ENCODE results near the gene ARFGEF2.

Gene ARFGEF2

DNA sequence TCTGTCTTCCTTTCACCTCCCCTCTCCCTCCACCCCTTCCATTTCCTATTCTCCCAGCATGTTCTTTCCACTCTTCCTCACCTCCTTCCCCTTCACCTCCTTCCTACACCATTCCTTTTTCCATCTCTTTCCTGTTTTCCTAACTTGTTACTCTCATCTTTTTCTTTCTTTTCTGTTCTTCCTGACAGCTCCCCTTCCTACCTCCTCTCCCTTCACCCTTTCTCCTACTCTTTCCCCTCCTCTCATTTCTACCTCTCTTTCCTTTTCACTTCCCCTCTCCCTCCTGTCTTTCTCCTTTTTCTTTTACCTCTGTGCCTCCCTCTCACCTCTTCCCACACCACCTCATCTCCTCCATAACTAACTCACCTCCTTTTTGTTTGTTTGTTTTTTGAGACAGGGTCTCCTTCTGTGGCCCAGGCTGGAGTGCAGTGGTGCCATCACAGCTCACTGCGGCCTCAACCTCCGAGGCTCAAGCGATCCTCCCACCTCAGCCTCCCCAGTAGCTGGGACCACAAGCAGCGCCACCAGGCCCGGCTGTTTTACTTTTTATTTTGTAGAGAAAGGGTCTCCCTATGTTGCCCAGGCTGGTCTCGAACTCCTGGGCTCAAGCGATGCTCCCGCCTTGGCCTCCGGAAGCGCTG is 864 bp upstream of the ARFGEF2 start:
- no peak for TF ChIP-seq CTCF (conservative IDR thresholded peaks at IDR 0.05; ENCODE audit: low read length)
- H3K4me3 ChIP-seq (ENCODE audit: low read length) = peak overlapping the region; percentile 94
- DNase-seq (ENCODE audit: low read depth) = no peak

DNA sequence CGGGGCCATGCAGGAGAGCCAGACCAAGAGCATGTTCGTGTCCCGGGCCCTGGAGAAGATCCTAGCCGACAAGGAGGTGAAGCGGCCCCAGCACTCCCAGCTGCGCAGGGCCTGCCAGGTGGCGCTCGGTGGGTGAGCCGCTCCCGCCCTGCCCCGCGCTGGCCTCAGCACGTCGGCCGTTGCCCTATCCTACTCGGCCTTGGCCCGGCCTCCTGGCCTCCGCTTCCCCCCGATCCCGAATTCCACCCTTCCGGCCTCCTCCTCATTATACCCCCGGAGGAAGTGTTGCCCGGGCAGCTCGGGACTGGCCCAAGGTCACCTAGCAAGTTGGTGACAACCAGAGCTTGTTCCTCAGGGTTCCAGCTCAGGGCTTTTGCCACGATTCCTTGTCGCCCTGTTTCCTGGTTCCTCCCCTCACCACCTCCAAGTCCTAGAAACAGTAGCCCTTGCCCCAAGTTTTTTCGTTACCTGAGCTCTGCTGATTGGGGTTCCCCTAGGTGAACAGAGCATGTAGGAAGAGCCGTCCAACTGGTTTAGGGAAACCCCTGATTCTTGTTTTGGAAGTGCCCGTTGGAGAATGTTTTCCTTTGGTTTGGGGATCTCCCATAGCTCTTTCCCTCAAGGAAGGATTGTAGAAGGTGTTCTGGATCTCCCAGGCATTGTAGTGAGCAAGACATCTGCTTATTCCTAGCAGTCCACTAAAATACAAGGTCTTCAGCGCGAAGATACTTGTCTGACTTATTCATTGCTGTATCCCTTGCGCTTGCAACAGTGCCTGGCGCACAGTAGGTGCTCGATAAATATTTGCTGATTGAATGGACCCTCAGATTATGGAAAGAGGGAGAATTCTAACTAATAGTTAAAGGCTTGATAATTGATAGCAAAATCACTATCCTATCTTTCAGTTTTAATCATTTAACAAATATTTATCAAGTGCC is 641 bp downstream of the ARFGEF2 start:
- H3K4me3 ChIP-seq (ENCODE audit: low read length) = peak overlapping the region; percentile 94
- TF ChIP-seq CTCF (conservative IDR thresholded peaks at IDR 0.05; ENCODE audit: low read length) = no peak
- DNase-seq (ENCODE audit: low read depth) = peak; percentile 52

DNA sequence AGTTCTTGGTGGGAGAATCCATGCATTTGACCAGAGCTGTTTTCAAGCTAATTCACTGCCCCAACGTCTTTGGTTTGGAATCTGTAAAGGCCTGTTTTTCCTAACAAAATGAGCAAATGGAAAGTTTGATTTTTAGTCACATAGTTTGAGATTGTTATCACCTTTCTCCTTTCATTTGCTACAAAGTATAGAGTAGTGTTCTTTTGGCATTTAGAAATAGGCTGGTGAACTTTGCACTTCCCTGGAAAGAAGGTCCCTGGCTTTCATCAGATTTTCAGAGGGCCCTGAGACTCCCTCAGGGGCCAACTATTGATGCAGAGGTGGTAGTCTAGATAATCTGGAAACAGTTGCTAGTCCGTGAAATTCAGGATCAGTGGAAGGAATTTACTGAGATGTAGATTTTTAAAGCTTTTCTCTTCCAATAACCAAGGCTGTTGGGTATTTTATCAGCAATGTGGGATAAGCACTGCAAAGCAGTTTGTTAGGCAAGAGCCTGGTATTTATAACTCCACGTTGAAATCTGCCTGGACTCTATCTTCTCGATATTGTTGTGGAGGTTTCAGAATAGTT is 1.7 kb downstream of the ARFGEF2 start:
- H3K4me3 ChIP-seq (ENCODE audit: low read length) = peak overlapping the region; percentile 24
- no peak for TF ChIP-seq CTCF (conservative IDR thresholded peaks at IDR 0.05; ENCODE audit: low read length)
- DNase-seq (ENCODE audit: low read depth) = no peak

DNA sequence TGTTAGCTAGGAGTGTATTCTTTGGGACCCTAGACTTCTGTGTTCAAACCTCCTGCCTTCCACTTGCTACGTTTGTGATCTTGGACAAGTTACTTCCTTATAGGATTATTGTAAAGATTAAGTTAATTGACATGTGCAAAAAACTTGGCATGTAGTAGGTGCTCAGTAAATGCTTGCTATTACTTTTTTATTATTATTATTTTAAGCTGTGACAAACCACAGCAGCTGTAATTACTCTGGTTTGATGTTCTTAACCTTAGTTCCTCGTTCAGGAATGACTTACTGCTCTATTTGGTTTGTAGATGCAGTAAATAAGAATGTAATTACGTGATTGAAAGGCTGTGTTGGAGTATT is 3.2 kb downstream of the ARFGEF2 start:
- H3K4me3 ChIP-seq (ENCODE audit: low read length) = no peak overlapping the region

DNA sequence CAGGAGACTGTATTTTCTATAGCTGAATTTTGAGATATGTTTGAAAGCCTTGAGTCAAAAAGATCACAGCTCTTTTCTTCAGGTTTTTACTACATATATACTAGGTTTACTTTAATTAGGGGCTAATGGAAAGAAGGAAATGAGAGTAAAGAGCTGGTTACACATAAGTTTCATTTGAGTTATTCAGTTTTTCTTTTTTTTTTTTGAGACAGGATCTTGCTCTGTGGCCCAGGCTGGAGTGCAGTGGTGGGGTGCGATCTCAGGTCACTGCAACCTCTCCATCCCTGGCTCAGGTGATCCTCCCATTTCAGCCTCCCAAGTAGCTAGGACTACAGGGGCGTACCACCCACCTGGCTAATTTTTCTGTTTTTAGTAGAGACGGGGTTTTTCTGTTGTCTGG is 4.8 kb downstream of the ARFGEF2 start:
- TF ChIP-seq CTCF (conservative IDR thresholded peaks at IDR 0.05; ENCODE audit: low read length) = no peak
- no peak overlapping the region for H3K4me3 ChIP-seq (ENCODE audit: low read length)
- no peak for DNase-seq (ENCODE audit: low read depth)

More for the DNA sequence above, 3.2 kb downstream of the ARFGEF2 start:
- no peak for DNase-seq (ENCODE audit: low read depth)
- no peak for TF ChIP-seq CTCF (conservative IDR thresholded peaks at IDR 0.05; ENCODE audit: low read length)

DNA sequence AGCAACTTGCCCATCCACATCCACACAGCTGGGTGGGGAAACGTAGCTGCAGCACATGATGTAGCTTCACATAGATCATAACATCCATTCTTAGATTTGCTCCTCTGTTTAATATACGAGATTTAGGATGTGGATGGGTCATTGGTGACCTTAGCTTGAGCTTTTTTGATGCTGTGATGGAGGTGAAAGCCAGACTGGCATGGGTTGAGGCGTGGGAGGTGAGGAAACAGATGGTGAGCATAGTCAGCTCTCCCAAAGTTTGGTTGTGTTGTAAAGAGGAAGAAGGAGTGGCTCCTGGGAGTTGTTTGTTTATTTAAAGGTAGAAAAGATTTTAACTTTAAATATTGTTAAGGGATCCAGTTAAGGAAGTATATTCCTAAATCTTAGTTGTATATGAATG is 5.3 kb downstream of the ARFGEF2 start:
- no peak overlapping the region for H3K4me3 ChIP-seq (ENCODE audit: low read length)
- no peak for TF ChIP-seq CTCF (conservative IDR thresholded peaks at IDR 0.05; ENCODE audit: low read length)
- DNase-seq (ENCODE audit: low read depth) = no peak
